ENCODE results near the gene KCNH5. TPM values are rescaled to one million over a fixed set of nuclear protein-coding genes. Genes with fewer than 3 reads are reported as not detected.

KCNH5 gene
- total RNA-seq, 1 experiment from 2014 or later, result not detected

DNA sequence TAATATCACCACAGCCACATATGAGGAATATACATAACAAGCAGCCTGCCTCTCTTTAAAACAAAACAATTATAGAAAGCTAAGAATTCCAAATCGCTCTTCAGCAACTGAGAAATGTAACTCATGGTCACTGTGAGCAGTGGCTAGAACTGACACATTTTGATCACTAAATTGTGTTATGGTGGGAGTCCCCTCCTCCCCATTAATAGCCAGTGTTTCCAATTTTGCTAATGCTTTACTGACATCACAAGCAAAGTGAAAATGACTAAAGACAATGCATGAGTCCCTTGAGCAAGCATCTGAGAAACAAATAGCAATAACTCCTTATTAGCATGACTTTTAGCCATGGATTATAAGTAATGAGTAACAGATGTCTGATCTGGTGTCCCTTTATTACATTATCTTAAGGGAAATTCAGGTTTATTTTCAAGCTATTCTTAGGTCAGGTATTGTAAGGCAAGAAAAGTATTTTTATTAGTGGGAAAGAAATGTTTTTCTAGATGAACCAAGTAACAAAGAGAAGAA is 148.3 kb downstream of the KCNH5 start:
- Mint-ChIP-seq H3K4me1 (ENCODE audit: insufficient read depth, unreplicated experiment) (peaks cover 5% of the 10 kb centered on the region), H3K4me3 (ENCODE audit: unreplicated experiment) (no peak overlapping the region), H3K27me3 (ENCODE audit: insufficient read depth, unreplicated experiment) (no peaks in the 10 kb centered on the region), H3K36me3 (ENCODE audit: insufficient read depth, unreplicated experiment) (no peaks in the 10 kb centered on the region), H3K27ac (ENCODE audit: low read depth, unreplicated experiment) (no peak overlapping the region), H3K9me3 (ENCODE audit: unreplicated experiment) (peaks cover 4% of the 10 kb centered on the region)
- no peak for DNase-seq (ENCODE audit: unreplicated experiment)
- TF ChIP-seq CTCF (IDR thresholded peaks at IDR 0.05; ENCODE audit: unreplicated experiment), result no peak
- BruUV-seq (replicated peaks), result no TSS peak
- POLR2A ChIA-PET, result no interaction called here
- CTCF ChIA-PET, result no interaction called here
- intact Hi-C loops (cut with micrococcal nuclease), result no loop called here

GRCh38 chr14:62894736-62895135 is 150.5 kb downstream of the KCNH5 start:
- no peak for DNase-seq (ENCODE audit: unreplicated experiment)
- H3K36me3 Mint-ChIP-seq (ENCODE audit: insufficient read depth, unreplicated experiment), result no peaks in the 10 kb centered on the region
- ChIA-PET POLR2A (interaction anchor here (0.7 kb wide), 1 partner anchor 688 kb away, joined by 3 read pairs; no protein-coding TSS in a partner anchor), CTCF (interaction anchor here (0.9 kb wide), 1 partner anchor 710 kb away, joined by 5 read pairs; no protein-coding TSS in a partner anchor)
- no TSS peak for BruUV-seq (replicated peaks)
- TF ChIP-seq CTCF (IDR thresholded peaks at IDR 0.05; ENCODE audit: unreplicated experiment), result no peak
- intact Hi-C loops (cut with micrococcal nuclease), result no loop called here
- no peak overlapping the region for H3K4me3 Mint-ChIP-seq (ENCODE audit: unreplicated experiment)
- no peaks in the 10 kb centered on the region for H3K27me3 Mint-ChIP-seq (ENCODE audit: insufficient read depth, unreplicated experiment)
- H3K4me1 Mint-ChIP-seq (ENCODE audit: insufficient read depth, unreplicated experiment), result peaks cover 5% of the 10 kb centered on the region
- H3K27ac Mint-ChIP-seq (ENCODE audit: low read depth, unreplicated experiment), result no peak overlapping the region
- H3K9me3 Mint-ChIP-seq (ENCODE audit: unreplicated experiment), result no peaks in the 10 kb centered on the region

- no TSS peak for BruUV-seq (replicated peaks)
- H3K4me3 Mint-ChIP-seq (ENCODE audit: unreplicated experiment), result no peak overlapping the region
- no peak overlapping the region for H3K27ac Mint-ChIP-seq (ENCODE audit: low read depth, unreplicated experiment)
- TF ChIP-seq CTCF (IDR thresholded peaks at IDR 0.05; ENCODE audit: unreplicated experiment), result no peak
- intact Hi-C loops (cut with micrococcal nuclease), result no loop called here
- peaks cover 2% of the 10 kb centered on the region for H3K4me1 Mint-ChIP-seq (ENCODE audit: insufficient read depth, unreplicated experiment)
- CTCF ChIA-PET, result interaction anchor here (0.6 kb wide), 1 partner anchor 21 kb away, joined by 3 read pairs; no protein-coding TSS in a partner anchor
- no peaks in the 10 kb centered on the region for H3K36me3 Mint-ChIP-seq (ENCODE audit: insufficient read depth, unreplicated experiment)
- no peak for DNase-seq (ENCODE audit: unreplicated experiment)
- no peaks in the 10 kb centered on the region for H3K27me3 Mint-ChIP-seq (ENCODE audit: insufficient read depth, unreplicated experiment)
- POLR2A ChIA-PET, result no interaction called here
- no peaks in the 10 kb centered on the region for H3K9me3 Mint-ChIP-seq (ENCODE audit: unreplicated experiment)
These were observed 155.9 kb downstream of the KCNH5 start for GRCh38 chr14:62889364-62889763.

- POLR2A ChIA-PET, result no interaction called here
- Mint-ChIP-seq H3K4me3 (ENCODE audit: unreplicated experiment) (no peak overlapping the region), H3K4me1 (ENCODE audit: insufficient read depth, unreplicated experiment) (no peaks in the 10 kb centered on the region), H3K9me3 (ENCODE audit: unreplicated experiment) (no peaks in the 10 kb centered on the region), H3K27ac (ENCODE audit: low read depth, unreplicated experiment) (no peak overlapping the region), H3K36me3 (ENCODE audit: insufficient read depth, unreplicated experiment) (no peaks in the 10 kb centered on the region), H3K27me3 (ENCODE audit: insufficient read depth, unreplicated experiment) (no peaks in the 10 kb centered on the region)
- no peak for DNase-seq (ENCODE audit: unreplicated experiment)
- CTCF ChIA-PET, result no interaction called here
- intact Hi-C loops (cut with micrococcal nuclease), result no loop called here
- no peak for TF ChIP-seq CTCF (IDR thresholded peaks at IDR 0.05; ENCODE audit: unreplicated experiment)
- BruUV-seq (replicated peaks), result no TSS peak
These were observed 158.8 kb downstream of the KCNH5 start for GRCh38 chr14:62886461-62886860.
